Stomach (tissue), 9 donors: Measurements from ENCODE around the gene OLFML1. TPM values are rescaled to one million over a fixed set of nuclear protein-coding genes. Genes with fewer than 3 reads are reported as not detected.

Experiments used
- DNase-seq, 2 donors: peaks; one replicate each; pipeline versions ENCODE4 v3.0.0 to v3.0.0-alpha.2; 2013 to 2019
- H3K27ac ChIP-seq, 5 donors: fragments of 200-600 bp in 4 of 5; sonication (generic) in 4 of 5; one replicate each; pipeline ENCODE4 v1.5.1; 2013 to 2019; ENCODE audit warnings: mild to moderate bottlenecking in 1 of 5, moderate library complexity in 1 of 5
- H3K27me3 ChIP-seq, 3 donors: fragments of 200-600 bp; sonication (generic); one replicate each; pipeline ENCODE4 v1.5.1; 2017 to 2019; ENCODE audit warnings: mixed run types in 1 of 3
- H3K36me3 ChIP-seq, 4 donors: fragments of 200-600 bp; sonication (generic); 1 replicate in 3 of 4; 2 replicates in 1 of 4; pipeline ENCODE4 v1.5.1; 2016 to 2019
- H3K4me1 ChIP-seq, 4 donors: fragments of 200-600 bp; sonication (generic); one replicate each; pipeline ENCODE4 v1.5.1; 2016 to 2019
- H3K4me3 ChIP-seq, 4 donors: fragments of 200-600 bp; sonication (generic) in 3 of 4; one replicate each; pipeline ENCODE4 v1.5.1; 2016 to 2019; ENCODE audit warnings: mild to moderate bottlenecking in 1 of 4
- H3K9me3 ChIP-seq, 4 donors: fragments of 200-600 bp; sonication (generic); one replicate each; pipeline ENCODE4 v1.5.1; 2016 to 2019
- CTCF ChIP-seq, 7 experiments: fragments of 450-650 bp in 4 of 7; fragments of 200-600 bp in 3 of 7; sonication (generic) in 3 of 7; IDR thresholded peaks; one replicate each; pipeline ENCODE4 v1.5.1; 2016 to 2019; ENCODE audit warnings: antibody characterized with exemption in 7 of 7, control low read depth in 2 of 7, mild to moderate bottlenecking in 1 of 7
- EP300 ChIP-seq: sonication (generic); formaldehyde crosslinking; IDR thresholded peaks from one replicate; pipeline ENCODE4 v1.6.1; 2017; ENCODE audit warnings: antibody characterized with exemption
- POLR2A ChIP-seq, 4 donors: fragments of 450-650 bp; IDR thresholded peaks; one replicate each; pipeline ENCODE4 v1.6.1; 2016; ENCODE audit warnings: antibody characterized with exemption in 4 of 4, control low read depth in 2 of 4, mild to moderate bottlenecking in 1 of 4, moderate library complexity in 1 of 4
- POLR2AphosphoS5 ChIP-seq, 3 donors: sonication (generic); formaldehyde crosslinking; IDR thresholded peaks; one replicate each; pipeline ENCODE4 v1.6.1; 2016; ENCODE audit warnings: antibody characterized with exemption in 3 of 3
- WGBS, 5 donors: extraction: QIAGEN DNeasy Blood & Tissue Kit in 3 of 5; methylation state at CpG; one replicate each; pipeline versions ENCODE4 v1.1.5 to v1.1.7; 2013 to 2018; 5-methylcytosine and 5-hydroxymethylcytosine counted together
- intact Hi-C: fragments of 100-400 bp; cut with DNase I; formaldehyde crosslinking; loops from one replicate; pipeline ENCODE4 v1.15.1; 2023; ENCODE audit warnings: low total_unique reads
- polyA plus RNA-seq, 3 donors: library from polyadenylated mRNA; stranded (reverse); fragments of 200-250 nt; gene quantifications; one replicate each; pipeline ENCODE4 v1.2.3, GENCODE V29; 2013
- total RNA-seq, 5 donors: library from RNA; depleted of rRNA; stranded (reverse); fragments of >200 nt; gene quantifications; one replicate each; pipeline versions ENCODE4 v1.1.0 to v1.2.3, GENCODE V29; 2014 to 2016
- donor health status: healthy with polysubstance abuse.
- donor health status: Bipolar disorder and iron deficiency.
- donor health status: healthy.

OLFML1 gene
- total and polyA plus RNA-seq, 8 donors, result 0.90 to 14.9 (median 2.6) TPM; not detected in 3

GRCh38 chr11:7445564-7445963 is 39.7 kb upstream of the OLFML1 start:
- intact Hi-C loops, result no loop called here
- TF ChIP-seq EP300 (no peak), CTCF (IDR thresholded peaks at IDR 0.05) (no peak), POLR2A (IDR thresholded peaks at IDR 0.05) (no peak), POLR2AphosphoS5 (IDR thresholded peaks at IDR 0.05) (no peak)
- Histone ChIP-seq H3K27me3 (no peaks in the 10 kb centered on the region), H3K4me3 (no peak overlapping the region), H3K4me1 (peaks cover 0 to 10% (median 0%) of the 10 kb centered on the region in 4 donors), H3K27ac (no peak overlapping the region), H3K9me3 (no peaks in the 10 kb centered on the region), H3K36me3 (no peaks in the 10 kb centered on the region)
- peak in 1 of 2 donors; percentile 33 for DNase-seq
- WGBS, 5 donors, result 75 to 91% (median 86%) methylated on average over 3 to 5 of the region's 5 CpGs

GRCh38 chr11:7448201-7448600 is 37.1 kb upstream of the OLFML1 start:
- H3K4me1 ChIP-seq, result peaks cover 0 to 10% (median 4%) of the 10 kb centered on the region in 4 donors
- H3K4me3 ChIP-seq, result no peak overlapping the region
- H3K27ac ChIP-seq, result no peak overlapping the region
- intact Hi-C loops, result no loop called here
- H3K36me3 ChIP-seq, result no peaks in the 10 kb centered on the region
- no peaks in the 10 kb centered on the region for H3K9me3 ChIP-seq
- WGBS, 5 donors, result 93 to 98% (median 97%) methylated on average over 12 of the region's 12 CpGs
- no peak for TF ChIP-seq POLR2A (IDR thresholded peaks at IDR 0.05)
- TF ChIP-seq CTCF (IDR thresholded peaks at IDR 0.05), result no peak
- TF ChIP-seq EP300, result no peak
- no peak for TF ChIP-seq POLR2AphosphoS5 (IDR thresholded peaks at IDR 0.05)
- DNase-seq, result no peak
- H3K27me3 ChIP-seq, result no peaks in the 10 kb centered on the region

GRCh38 chr11:7449211-7449840 is 36.0 kb upstream of the OLFML1 start:
- TF ChIP-seq POLR2AphosphoS5 (IDR thresholded peaks at IDR 0.05), result no peak
- no peak for TF ChIP-seq CTCF (IDR thresholded peaks at IDR 0.05)
- no peak for TF ChIP-seq POLR2A (IDR thresholded peaks at IDR 0.05)
- no peak for TF ChIP-seq EP300
- WGBS, 5 donors, result 71 to 89% (median 76%) methylated on average over 3 of the region's 3 CpGs
- intact Hi-C loops, result no loop called here
- Histone ChIP-seq H3K27ac (no peak overlapping the region), H3K4me3 (no peak overlapping the region), H3K4me1 (peaks cover 0 to 10% (median 4%) of the 10 kb centered on the region in 4 donors), H3K36me3 (no peaks in the 10 kb centered on the region), H3K27me3 (no peaks in the 10 kb centered on the region), H3K9me3 (no peaks in the 10 kb centered on the region)
- DNase-seq, result peak in 1 of 2 donors; percentile 40

- peaks cover 0 to 10% (median 4%) of the 10 kb centered on the region in 4 donors for H3K4me1 ChIP-seq
- intact Hi-C loops, result no loop called here
- WGBS, 5 donors, result 38 to 50% (median 48%) methylated on average over 4 of the region's 4 CpGs
- H3K27ac ChIP-seq, result no peak overlapping the region
- H3K27me3 ChIP-seq, result no peaks in the 10 kb centered on the region
- peak in 1 of 2 donors; percentile 16 for DNase-seq
- TF ChIP-seq POLR2A (IDR thresholded peaks at IDR 0.05) (no peak), EP300 (no peak), CTCF (IDR thresholded peaks at IDR 0.05) (no peak), POLR2AphosphoS5 (IDR thresholded peaks at IDR 0.05) (no peak)
- no peaks in the 10 kb centered on the region for H3K9me3 ChIP-seq
- H3K36me3 ChIP-seq, result no peaks in the 10 kb centered on the region
- H3K4me3 ChIP-seq, result no peak overlapping the region
Measured at GRCh38 chr11:7449841-7450214, 35.5 kb upstream of the OLFML1 start.
